Inferior parietal cortex (tissue), 1 donor: Measurements from ENCODE around the gene PHACTR3.
A peak's percentile ranks its signal among the peaks of the same experiment; 100 is the strongest.

Source experiments
- DNase-seq: peaks from one replicate; pipeline ENCODE4 v3.0.0-alpha.2; 2016; ENCODE audit errors: extremely low spot score

The PHACTR3 gene

DNA sequence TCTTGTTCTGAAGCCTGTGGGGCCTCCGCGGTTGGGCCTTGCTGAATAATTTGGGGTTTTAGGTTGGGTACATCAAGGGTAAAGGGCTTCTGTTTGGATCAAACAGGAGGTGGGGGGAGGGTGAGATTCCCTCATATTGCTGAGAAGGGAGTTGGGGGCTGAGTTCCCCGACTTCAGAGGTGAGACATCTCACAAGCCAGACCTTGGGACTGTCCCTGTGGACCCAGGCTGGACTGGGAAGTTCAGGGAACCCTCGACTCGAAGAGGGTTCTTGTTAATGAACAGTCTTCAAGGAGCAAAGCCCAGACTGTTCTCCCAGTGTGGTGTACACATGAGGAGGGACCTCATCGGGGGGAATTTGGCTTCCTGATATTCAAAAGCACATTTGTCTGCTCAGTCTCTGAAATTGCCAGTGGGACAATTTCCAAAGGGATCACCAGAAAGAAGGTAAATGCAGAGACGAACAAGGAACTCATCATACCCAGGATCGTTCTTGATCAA lies 210.6 kb downstream of the PHACTR3 start:
- DNase-seq, result no peak

DNA sequence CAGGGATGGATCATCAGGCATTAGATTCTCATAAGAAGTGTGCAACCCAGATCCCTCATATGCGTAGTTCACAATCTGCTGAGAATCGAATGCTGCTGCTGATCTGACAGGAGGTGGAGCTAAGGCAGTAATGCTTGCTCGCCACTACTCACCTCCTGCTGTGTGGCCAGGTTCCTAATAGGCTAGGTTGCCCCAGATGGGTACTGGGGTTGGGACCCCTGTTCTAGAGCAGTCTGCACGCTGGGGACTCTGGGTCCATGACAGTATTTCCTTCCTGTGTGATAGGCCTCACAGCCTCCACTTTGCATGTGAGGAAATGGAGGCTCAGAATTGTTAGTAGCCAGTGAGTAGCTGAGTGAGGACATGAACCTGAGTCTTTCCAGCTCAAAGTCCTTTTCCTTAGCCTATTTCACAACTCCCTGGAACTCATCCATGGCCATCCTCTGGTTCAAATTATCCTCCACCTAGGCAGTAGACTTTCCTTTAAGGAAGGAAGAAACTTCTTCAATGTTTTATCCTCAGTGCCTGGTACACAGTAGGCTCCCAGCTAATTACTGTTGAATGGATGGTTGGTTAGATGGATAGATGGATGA lies 211.9 kb downstream of the PHACTR3 start:
- DNase-seq, result no peak

DNA sequence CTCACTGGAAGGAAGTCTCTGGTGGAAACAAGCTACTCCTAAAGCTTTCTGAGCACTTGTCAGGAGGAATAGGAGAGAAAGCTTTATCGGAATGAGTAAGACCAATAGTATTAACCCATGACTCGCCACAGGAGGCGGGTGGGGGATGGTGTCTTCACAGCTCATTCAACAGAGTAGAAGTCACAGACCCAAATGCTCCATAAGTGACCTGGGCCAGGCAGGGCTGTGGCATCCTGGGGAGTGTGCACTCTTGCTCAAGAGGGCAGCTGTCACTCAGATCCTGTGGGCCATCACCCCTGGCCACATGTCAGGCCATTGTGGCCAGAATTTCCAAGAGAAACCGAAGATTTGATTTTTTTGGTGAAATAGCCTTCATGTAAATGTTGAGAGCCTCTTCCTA lies 213.1 kb downstream of the PHACTR3 start:
- DNase-seq, result no peak

DNA sequence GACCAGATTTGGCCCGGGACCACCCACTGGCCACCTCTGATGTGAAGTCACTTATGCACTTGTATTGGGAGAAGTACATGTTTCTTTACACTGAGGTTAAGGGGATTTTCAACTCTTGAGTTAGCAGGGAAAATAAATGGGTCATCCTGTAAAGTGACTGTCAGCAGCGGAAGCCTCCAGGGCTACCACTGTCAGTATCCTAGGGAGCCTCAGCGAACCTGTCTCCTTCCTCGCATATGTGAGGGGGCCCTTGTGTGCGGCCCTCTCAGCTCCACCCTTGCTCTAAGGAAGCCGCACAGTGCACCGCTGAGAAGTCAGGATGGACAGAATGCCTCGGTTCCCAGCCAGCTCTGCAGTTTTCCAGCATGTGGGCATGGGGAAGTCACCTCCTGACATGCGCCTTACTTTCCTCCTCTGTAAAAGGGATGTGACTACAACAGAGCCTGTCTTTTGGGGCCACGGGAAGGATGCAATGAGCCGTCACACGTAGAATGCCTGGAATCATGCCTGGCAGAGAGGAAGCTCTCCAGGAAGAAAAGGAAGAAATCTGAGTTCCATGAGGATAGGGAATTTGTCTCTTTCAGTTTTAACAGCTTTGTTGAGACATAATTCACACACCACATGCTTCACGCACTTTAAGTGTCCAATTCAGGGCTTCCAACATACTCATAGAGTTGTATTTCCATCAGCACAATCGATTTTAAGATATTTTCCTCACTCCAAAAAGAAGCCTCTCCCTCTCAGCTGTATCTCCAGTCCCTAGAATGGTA lies 213.7 kb downstream of the PHACTR3 start:
- DNase-seq, result no peak

DNA sequence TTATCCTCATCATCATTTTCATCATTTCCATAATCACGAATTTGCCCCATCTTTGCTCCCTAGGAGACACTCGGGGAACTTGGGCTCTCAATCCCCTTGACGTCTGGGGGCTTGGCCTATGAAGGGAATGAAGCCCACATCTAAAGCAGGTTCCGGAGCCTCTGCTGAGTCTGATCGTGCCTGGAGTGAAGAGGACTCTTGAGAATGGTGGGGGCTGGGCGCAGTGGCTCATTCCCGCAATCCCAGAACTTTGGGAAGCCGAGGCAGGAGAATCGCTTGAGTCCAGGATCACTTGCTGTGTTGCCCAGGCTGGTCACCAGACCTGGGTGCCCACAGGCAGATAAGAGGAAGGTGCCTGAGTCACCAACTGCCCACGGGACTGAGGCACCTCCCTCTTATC lies 214.6 kb downstream of the PHACTR3 start:
- no peak for DNase-seq

DNA sequence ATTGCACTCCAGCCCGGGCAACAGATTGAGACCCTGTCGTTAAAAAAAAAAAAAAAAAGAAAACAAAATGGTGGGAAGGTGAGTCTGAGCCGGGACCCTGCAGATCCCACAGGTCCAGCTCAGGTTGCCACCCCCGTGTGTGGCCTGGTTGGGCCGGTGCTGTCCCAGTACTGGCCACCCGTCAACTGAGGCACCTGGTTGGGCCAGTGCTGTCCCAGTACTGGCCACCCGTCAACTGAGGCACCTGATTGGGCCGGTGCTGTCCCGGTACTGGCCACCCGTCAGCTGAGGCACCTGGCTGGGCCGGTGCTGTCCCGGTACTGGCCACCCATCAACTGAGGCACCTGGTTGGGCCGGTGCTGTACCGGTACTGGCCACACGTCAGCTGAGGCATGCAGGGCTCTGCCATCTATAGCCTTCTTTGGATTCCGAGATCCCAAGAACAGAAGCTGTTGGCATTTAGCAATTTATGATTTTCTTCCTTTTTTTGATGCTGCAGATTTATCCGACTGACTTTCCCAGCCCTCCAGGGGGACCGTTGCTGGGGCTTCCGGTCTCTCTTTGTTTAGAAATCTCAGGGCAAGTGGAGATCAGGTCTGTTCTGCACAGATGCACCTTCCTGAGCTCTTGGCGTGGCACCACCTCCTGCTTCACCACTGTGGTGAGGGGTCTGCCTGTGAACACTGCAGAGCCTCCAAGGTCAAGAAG lies 215.3 kb downstream of the PHACTR3 start:
- no peak for DNase-seq

DNA sequence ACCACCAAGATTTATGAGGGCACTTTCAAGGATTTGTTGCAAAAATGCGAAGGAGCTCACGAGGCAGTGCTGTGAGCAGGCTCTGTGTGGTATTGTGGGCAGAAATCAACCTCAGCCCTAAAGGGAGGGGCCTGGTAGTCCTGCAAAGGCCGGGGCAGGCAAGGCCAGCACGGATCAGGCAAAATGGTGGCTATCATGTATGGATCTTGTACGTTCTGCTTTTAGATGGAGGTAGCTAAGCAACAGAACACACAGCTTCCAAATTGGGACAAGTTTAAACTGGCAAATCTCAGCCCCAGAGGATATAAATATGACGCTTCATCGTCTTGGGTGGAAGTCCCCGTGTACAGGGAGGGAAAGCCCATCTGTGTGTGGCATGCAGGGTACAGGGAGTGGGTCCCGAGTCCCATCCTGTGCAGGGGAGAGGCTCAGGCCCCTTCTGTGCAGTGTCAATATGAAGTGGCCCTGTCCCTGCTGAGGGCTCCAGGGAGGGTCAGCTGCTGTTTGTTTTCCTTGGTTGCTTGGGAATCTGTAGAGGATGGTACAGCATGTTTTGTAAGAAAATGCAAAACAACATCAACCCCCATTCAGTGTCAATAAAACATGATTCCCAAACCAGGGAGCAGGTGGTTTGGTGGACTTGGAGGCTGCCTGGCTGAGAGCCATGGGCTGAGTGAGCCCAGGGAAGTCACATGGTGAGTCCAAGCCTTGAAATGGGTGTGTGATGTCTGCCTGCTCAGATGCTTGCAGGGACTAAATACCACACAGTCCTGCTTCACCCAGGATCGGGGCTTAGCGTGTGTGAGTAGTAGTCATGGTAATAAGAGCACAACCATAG lies 216.1 kb downstream of the PHACTR3 start:
- DNase-seq, result peak; percentile 66

DNA sequence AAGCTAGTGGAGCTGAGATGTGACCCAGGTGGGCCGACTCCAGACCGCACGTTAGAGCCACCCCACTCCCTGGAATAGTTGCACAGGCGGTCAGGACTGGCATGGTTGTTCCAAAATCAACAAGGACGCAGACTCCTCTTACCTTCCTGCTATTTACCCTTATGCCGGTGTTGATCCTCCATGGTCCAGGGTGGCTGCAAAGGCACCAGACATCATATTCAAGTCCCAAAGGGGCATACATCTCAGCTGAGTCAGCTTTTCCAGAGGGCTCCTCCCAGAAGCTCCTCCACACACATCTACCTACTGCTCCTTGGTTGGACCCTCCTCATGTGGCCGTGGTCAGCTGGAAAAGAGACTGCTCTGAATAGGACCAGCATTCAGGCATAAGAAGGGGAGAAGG lies 216.9 kb downstream of the PHACTR3 start:
- no peak for DNase-seq

DNA sequence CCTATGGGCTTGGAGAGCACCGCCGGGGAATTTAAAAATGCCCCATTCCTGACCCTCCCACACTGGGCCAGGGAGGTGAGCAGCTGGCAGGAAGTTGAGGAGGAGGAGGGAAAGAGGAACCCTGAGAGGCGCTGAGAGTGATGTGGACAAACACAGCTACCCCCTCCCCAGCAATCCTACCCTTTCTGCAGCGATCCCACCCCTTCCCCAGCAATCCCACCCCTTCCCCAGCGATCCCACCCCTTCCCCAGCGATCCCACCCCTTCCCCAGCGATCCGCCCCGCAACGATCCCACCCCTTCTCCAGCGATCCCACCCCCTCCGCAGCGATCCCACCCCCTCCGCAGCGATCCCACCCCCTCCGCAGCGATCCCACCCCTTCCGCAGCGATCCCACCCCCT lies 217.4 kb downstream of the PHACTR3 start:
- DNase-seq, result no peak

DNA sequence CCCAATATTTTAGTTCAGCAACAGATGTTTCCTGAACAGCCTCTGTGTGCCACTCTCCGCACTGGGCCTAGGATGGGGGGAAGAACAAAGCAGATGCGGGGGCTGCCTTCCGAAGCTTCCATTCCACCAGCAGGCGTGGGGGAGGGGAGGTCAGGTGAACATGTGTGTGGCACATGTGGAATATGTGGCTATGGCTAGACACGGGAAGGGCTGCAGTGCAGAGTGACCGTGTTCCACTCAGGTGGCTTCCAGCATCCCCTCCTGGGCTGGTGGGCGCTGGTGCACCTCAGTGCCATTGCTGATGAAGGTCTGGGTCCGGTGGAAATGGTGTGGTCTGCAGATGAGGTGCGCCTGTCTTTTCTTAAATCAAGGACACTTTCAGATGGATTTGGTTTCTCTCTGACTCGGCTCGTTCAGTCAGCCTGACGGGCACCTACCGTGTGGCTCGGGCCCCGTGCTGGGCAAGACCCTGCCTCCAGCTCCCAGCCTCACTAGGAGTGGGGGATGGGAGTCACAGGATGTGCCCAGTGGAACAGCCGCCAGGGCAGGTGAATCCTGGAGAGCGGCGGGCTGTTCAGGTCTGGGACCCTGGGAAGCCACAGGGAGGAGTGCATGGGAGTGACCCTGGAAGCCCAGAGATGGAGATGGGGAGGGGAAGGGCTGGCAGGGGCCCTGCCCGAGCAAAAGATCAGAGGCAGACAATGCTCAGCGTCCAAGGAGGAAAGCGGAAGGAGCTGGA lies 218.1 kb downstream of the PHACTR3 start:
- no peak for DNase-seq

DNA sequence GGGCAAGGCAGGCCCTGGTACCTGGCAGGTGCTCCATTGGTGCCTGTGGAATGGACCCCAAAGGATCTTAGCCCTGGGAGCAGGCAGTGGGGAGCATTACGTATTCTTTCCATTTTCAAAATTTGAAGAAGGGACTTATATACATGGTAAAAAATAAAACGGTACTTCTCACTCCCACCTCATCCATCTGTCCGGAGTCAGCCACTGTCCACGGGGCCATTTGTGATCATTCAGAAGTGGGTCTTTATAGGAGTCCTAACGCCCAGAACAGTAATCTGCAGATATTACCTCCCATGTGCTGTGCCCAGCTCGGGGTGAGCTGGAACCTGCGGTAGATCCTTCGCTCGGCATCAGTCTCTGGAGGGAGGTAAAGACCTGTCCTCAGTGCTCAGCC lies 218.7 kb downstream of the PHACTR3 start:
- no peak for DNase-seq

DNA sequence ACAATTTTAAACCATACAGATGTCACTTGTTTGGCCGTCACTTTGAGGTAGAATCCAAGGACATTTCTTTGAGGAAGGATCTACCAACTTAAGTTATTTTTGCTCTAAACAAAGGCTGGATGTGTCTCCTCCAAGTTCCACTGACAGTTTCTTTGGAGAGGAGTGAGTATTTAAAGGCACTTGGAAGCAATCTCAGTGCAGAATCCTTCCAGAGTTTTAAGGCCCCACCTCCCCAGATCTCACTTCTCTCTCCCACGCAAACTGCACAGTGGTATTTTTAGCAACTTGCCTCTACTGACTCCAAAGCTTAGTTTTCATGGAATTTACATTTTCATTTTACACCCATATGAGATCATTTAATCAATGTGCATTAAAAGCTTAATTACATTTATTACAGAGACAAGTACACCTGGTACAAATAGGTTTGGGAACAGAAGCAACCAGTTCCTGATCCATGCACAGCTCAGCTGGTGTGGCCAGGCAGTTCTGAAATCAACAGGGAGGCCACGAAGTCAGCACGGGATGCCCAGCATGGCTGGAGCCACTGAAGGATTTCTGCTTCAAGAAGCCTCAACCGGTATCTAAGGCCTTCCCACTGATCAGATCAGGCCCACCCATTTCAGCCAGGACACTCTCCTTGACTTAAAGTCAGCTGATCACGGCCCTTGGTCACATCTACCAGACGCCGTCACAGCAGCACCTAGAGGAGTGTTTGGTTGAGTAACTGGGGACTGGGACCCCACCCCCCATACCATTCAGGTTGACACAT lies 219.3 kb downstream of the PHACTR3 start:
- no peak for DNase-seq

DNA sequence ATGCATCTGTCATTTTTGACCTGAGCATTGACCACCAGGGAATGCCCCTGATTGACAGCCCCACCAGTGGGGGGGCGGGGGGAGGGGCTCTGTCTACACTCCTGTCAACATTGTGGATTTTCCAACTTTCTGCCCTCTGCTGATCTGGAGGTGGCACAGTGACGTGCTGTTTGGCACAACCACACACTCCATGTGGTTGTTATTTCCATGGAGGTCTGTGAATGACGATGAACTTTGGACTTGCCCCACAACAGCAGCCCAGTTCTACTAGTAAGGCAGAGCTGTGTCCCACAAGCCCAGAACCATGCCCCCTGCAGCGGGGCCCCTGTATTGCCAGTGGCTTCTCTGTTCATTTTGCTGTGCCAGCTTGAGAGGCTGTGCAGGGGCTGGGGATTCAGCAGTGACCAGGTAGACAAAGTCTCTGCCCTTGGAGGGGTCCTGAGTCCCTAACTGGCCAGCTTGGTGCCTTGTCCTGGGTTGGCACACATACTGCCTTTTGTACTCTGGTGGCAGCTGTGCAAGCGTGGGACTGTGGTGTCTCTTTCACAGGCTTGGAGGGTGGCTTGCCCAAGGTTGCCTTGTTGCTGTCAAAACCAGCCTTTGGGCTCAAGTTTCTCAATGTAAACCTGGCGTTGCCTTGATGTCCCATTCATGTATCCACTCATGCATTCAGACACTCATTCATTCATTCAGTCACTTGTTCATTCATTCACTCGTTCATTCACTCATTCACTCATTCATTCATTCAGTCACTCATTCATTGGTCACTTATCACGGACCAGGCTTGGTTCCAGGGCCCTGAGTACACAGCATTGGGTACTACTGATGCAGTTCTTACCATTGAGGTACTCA lies 220.6 kb downstream of the PHACTR3 start:
- no peak for DNase-seq

DNA sequence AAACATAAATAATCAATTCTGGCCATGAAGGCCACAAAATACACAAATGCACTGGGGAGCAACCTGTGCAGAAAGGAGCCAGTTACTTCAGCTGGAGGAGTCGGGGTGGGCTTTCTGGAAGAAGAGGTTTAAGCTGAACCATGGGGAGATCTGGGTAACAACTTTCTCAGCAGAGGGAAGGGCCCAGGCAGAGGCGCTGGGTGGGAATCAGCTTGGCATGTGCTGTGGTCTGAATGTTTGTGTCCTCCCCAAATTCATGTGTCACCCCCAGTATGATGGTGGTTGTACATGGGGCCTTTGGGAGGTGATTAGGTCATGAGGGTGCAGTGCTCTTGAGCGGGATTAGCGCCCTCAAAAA lies 221.2 kb downstream of the PHACTR3 start:
- DNase-seq, result no peak

DNA sequence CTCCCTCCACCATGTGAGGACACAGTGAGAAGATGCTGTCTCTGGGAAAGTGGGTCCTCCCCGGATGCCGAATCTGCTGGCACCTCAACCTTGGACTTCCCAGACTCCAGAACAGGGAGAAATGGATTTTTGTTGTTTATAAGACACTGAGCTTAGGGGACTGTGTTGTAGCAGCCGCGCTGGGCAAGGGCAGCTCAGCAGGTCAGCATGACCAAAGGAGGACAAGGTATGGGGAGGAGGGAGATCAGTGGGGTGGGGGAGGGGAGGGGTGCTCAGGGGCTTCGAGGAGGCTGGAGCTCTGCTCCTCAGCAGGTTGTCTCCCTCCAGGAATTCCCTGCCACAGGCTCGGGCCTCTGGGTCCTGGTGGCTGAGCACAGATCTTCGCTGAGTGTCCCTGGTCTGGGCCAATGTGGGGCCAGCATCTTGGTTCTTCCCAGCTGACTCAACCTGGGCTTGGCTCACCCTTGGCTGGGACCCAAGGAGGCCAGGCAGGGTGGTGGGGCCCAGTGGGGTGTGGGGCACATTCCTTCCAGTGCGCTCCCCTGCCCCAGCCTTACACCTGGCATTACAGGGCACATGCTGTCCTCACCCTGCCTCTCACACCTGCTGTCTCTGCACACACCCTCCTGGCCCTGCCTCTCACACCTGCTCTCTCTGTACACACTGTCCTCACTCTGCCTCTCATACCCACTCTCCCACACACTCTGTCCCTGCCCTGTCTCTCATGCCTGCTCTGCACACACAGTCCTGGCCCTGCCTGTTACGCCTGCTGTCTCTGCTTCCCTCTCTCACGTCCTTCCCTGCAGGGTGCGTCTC lies 221.8 kb downstream of the PHACTR3 start:
- DNase-seq, result no peak

DNA sequence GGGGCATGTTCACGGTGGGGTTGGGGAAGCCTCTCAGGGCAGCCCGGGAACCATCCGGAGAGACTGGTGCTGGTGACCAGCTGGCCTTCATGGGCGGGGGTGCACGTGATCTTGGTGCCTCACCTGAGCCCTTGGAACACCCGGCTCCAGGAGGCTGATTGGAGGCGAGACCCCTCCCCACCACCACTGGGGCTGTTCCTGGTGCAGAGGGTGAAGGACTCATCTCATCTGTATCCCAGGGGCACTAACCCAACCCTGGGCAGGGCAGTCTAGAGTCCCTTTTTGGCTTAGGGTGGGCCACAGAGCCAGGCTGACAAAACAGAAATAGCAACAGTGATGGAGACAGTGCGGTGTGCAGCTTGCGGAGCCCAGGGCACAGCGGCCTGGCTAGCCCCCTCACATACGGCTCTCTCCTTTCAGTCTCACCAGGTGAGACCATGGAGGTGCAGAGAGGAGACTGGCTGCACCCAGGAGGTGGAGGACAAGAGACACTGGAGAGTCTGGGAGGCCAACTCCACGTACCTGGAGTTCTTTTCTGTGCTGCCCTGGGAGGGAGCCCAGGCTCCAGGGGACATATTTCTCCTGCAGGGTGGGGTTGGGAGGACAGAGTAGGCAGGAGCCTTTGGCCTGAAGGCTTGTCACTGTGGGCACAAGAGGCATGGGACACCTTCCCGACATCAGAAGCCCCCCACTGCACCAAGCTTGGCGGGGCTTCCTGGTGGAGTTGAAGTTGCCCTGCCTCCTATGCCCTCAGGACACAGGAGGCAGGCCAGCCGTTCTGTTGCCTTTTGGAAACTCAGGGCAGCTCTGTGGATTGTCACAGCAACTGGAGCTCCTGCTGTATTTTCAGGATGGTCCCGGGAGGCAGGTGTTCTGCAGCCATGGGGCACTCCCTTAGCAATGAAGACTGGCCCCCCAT lies 223.1 kb downstream of the PHACTR3 start:
- no peak for DNase-seq
